ENCODE measurements around the gene CCL16.

Gene CCL16

DNA sequence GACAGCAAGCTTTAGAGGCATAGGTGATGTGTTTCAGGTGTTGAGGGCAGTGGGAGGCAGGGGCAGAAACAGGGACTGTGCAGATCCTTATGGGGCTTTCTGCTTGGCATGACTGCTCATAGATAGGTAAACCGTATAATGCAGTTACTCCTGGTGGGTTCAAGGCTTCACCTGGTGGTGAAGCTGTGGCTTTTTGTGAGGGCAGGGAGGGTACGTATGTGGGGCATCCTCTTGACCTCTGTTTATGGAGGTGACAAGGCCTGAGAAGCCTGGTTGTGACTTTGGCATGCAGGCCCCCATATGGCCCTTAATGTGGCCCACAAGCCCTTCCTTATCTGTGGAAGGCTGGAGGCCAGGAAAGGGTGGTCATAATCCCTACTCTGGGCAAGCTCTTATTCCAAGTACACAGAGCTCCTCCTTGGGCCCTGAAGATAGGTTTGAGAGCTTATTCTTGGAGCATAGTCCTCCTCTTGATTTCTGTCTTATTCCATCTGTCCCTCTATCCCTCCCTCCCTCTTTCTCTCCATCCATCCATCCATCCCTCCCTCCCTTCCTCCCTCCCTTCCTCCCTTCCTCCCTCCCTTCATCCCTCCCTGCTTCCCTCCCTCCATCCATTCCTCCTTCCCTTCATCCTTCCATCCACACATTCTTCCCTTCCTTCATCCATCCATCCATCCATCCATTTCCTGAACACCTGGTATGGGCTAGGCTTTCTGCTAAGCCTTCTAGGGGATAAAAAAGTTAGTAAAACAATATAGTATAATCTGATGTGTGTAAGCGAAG lies 1.3 kb upstream of the CCL16 start:
- no peaks in the 10 kb centered on the region for H3K4me1 ChIP-seq (ENCODE audit: insufficient read depth, low read length, poor library complexity, severe bottlenecking)
- TF ChIP-seq CTCF (conservative IDR thresholded peaks at IDR 0.05; ENCODE audit: low read length), result no peak
- no peak for TF ChIP-seq EZH2phosphoT487 (IDR thresholded peaks at IDR 0.05; ENCODE audit: borderline replicate concordance)
- H3K4me2 ChIP-seq (ENCODE audit: low read depth, low read length, poor library complexity, severe bottlenecking), result no peak overlapping the region
- no peaks in the 10 kb centered on the region for H3K79me2 ChIP-seq (ENCODE audit: insufficient read depth, low read length)
- H3K9ac ChIP-seq (ENCODE audit: low read depth, low read length, poor library complexity, severe bottlenecking), result no peak overlapping the region
- no peak overlapping the region for H2AFZ ChIP-seq (ENCODE audit: low read length)
- H3K4me3 ChIP-seq (ENCODE audit: low read length, poor library complexity, severe bottlenecking), result no peak overlapping the region
- H3K9me3 ChIP-seq (ENCODE audit: insufficient read depth, low read depth, low read length), result no peaks in the 10 kb centered on the region
- no peaks in the 10 kb centered on the region for H3K9me2 ChIP-seq (replicated peaks; ENCODE audit: low read depth, low read length)
- H3K27me3 ChIP-seq (ENCODE audit: insufficient read depth, low read length, poor library complexity, severe bottlenecking), result no peaks in the 10 kb centered on the region
- H3K36me3 ChIP-seq (ENCODE audit: insufficient read depth, low read length), result no peaks in the 10 kb centered on the region
- H4K20me1 ChIP-seq (ENCODE audit: insufficient read depth, low read length, poor library complexity, severe bottlenecking), result no peaks in the 10 kb centered on the region
- H3F3A ChIP-seq (ENCODE audit: low read depth), result no peaks in the 10 kb centered on the region

DNA sequence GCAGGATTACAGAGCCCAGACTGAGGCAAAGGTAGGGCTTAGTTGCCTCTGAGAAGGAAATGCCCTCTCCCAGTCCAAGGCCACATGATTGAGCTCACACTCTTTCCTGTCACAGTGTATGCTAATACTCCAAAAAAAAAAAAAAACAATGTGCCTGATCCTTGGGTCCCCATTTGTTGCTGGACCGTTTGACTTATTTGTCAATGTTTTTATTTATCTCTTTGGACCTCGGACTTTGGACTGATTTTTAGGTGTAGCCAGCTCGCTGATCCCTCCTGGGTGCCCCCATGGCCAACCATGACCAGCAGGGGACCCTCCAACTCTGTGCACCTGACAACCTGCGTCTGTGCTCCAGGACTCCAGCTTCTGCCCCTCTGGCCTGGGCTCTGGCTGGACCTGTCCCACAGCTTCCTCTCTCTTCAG lies 622 bp upstream of the CCL16 start:
- no peaks in the 10 kb centered on the region for H4K20me1 ChIP-seq (ENCODE audit: insufficient read depth, low read length, poor library complexity, severe bottlenecking)
- H3K9me3 ChIP-seq (ENCODE audit: insufficient read depth, low read depth, low read length), result no peaks in the 10 kb centered on the region
- no peaks in the 10 kb centered on the region for H3K4me1 ChIP-seq (ENCODE audit: insufficient read depth, low read length, poor library complexity, severe bottlenecking)
- no peaks in the 10 kb centered on the region for H3K36me3 ChIP-seq (ENCODE audit: insufficient read depth, low read length)
- no peak overlapping the region for H2AFZ ChIP-seq (ENCODE audit: low read length)
- no peaks in the 10 kb centered on the region for H3K27me3 ChIP-seq (ENCODE audit: insufficient read depth, low read length, poor library complexity, severe bottlenecking)
- TF ChIP-seq CTCF (conservative IDR thresholded peaks at IDR 0.05; ENCODE audit: low read length) (peak; percentile 64), EZH2phosphoT487 (IDR thresholded peaks at IDR 0.05; ENCODE audit: borderline replicate concordance) (no peak)
- H3K4me3 ChIP-seq (ENCODE audit: low read length, poor library complexity, severe bottlenecking), result no peak overlapping the region
- H3K79me2 ChIP-seq (ENCODE audit: insufficient read depth, low read length), result no peaks in the 10 kb centered on the region
- H3K9me2 ChIP-seq (replicated peaks; ENCODE audit: low read depth, low read length), result no peaks in the 10 kb centered on the region
- H3K9ac ChIP-seq (ENCODE audit: low read depth, low read length, poor library complexity, severe bottlenecking), result no peak overlapping the region
- no peak overlapping the region for H3K4me2 ChIP-seq (ENCODE audit: low read depth, low read length, poor library complexity, severe bottlenecking)
- H3F3A ChIP-seq (ENCODE audit: low read depth), result no peaks in the 10 kb centered on the region

GRCh38 chr17:35978346-35978745 lies 3.0 kb downstream of the CCL16 start:
- Histone ChIP-seq H3K9me2 (replicated peaks; ENCODE audit: low read depth, low read length) (no peaks in the 10 kb centered on the region), H3F3A (ENCODE audit: low read depth) (no peaks in the 10 kb centered on the region), H4K20me1 (ENCODE audit: insufficient read depth, low read length, poor library complexity, severe bottlenecking) (no peaks in the 10 kb centered on the region), H2AFZ (ENCODE audit: low read length) (no peak overlapping the region), H3K9ac (ENCODE audit: low read depth, low read length, poor library complexity, severe bottlenecking) (no peak overlapping the region), H3K79me2 (ENCODE audit: insufficient read depth, low read length) (no peaks in the 10 kb centered on the region), H3K4me3 (ENCODE audit: low read length, poor library complexity, severe bottlenecking) (no peak overlapping the region), H3K27me3 (ENCODE audit: insufficient read depth, low read length, poor library complexity, severe bottlenecking) (no peaks in the 10 kb centered on the region), H3K9me3 (ENCODE audit: insufficient read depth, low read depth, low read length) (no peaks in the 10 kb centered on the region), H3K4me2 (ENCODE audit: low read depth, low read length, poor library complexity, severe bottlenecking) (no peak overlapping the region), H3K4me1 (ENCODE audit: insufficient read depth, low read length, poor library complexity, severe bottlenecking) (no peaks in the 10 kb centered on the region), H3K36me3 (ENCODE audit: insufficient read depth, low read length) (no peaks in the 10 kb centered on the region)
- TF ChIP-seq EZH2phosphoT487 (IDR thresholded peaks at IDR 0.05; ENCODE audit: borderline replicate concordance) (no peak), CTCF (conservative IDR thresholded peaks at IDR 0.05; ENCODE audit: low read length) (no peak)
